Measurements from ENCODE around the gene XPO6. TPM values are rescaled to one million over a fixed set of nuclear protein-coding genes. Genes with fewer than 3 reads are reported as not detected.

Gene XPO6
- total RNA-seq, 1 donor from 2014 or later, result 72.7 TPM

GRCh38 chr16:28112908-28113307, 98.9 kb downstream of the XPO6 start:
- no peak overlapping the region for H3K27ac ChIP-seq
- no peak overlapping the region for H3K4me3 ChIP-seq
- intact Hi-C loops (cut with DNase I), result no loop called here
- no peak for DNase-seq (ENCODE audit: extremely low spot score in 2 of 2)
- H3K4me1 ChIP-seq, result peaks cover 11% of the 10 kb centered on the region
- TF ChIP-seq POLR2AphosphoS5 (IDR thresholded peaks at IDR 0.05; ENCODE audit: insufficient read depth in 1 of 2, low read depth in 1 of 2) (no peak), POLR2A (IDR thresholded peaks at IDR 0.05) (no peak), CTCF (IDR thresholded peaks at IDR 0.05) (no peak)
- H3K36me3 ChIP-seq, result peaks cover 0 to 63% of the 10 kb centered on the region in 2 donors
- H3K27me3 ChIP-seq, result no peaks in the 10 kb centered on the region
- no peaks in the 10 kb centered on the region for H3K9me3 ChIP-seq

GRCh38 chr16:28110977-28111376, 100.8 kb downstream of the XPO6 start:
- Histone ChIP-seq H3K4me1 (peaks cover 14% of the 10 kb centered on the region), H3K27me3 (no peaks in the 10 kb centered on the region), H3K4me3 (no peak overlapping the region), H3K27ac (no peak overlapping the region), H3K9me3 (no peaks in the 10 kb centered on the region), H3K36me3 (peaks cover 0 to 61% of the 10 kb centered on the region in 2 donors)
- DNase-seq (ENCODE audit: extremely low spot score in 2 of 2), result no peak
- intact Hi-C loops (cut with DNase I), result no loop called here
- no peak for TF ChIP-seq POLR2AphosphoS5 (IDR thresholded peaks at IDR 0.05; ENCODE audit: insufficient read depth in 1 of 2, low read depth in 1 of 2)
- no peak for TF ChIP-seq POLR2A (IDR thresholded peaks at IDR 0.05)
- no peak for TF ChIP-seq CTCF (IDR thresholded peaks at IDR 0.05)

- Histone ChIP-seq H3K27ac (no peak overlapping the region), H3K36me3 (peaks cover 0 to 61% of the 10 kb centered on the region in 2 donors), H3K4me3 (no peak overlapping the region), H3K27me3 (no peaks in the 10 kb centered on the region), H3K4me1 (peaks cover 14% of the 10 kb centered on the region), H3K9me3 (no peaks in the 10 kb centered on the region)
- TF ChIP-seq POLR2A (IDR thresholded peaks at IDR 0.05) (no peak), POLR2AphosphoS5 (IDR thresholded peaks at IDR 0.05; ENCODE audit: insufficient read depth in 1 of 2, low read depth in 1 of 2) (no peak), CTCF (IDR thresholded peaks at IDR 0.05) (no peak)
- intact Hi-C loops (cut with DNase I), result no loop called here
- DNase-seq (ENCODE audit: extremely low spot score in 2 of 2), result no peak
These were observed 101.3 kb downstream of the XPO6 start for GRCh38 chr16:28110479-28110878.

- Histone ChIP-seq H3K36me3 (peaks cover 0 to 60% of the 10 kb centered on the region in 2 donors), H3K27me3 (no peaks in the 10 kb centered on the region), H3K9me3 (no peaks in the 10 kb centered on the region), H3K4me1 (peaks cover 14% of the 10 kb centered on the region), H3K4me3 (no peak overlapping the region), H3K27ac (no peak overlapping the region)
- intact Hi-C loops (cut with DNase I), result no loop called here
- no peak for DNase-seq (ENCODE audit: extremely low spot score in 2 of 2)
- TF ChIP-seq POLR2AphosphoS5 (IDR thresholded peaks at IDR 0.05; ENCODE audit: insufficient read depth in 1 of 2, low read depth in 1 of 2) (no peak), POLR2A (IDR thresholded peaks at IDR 0.05) (no peak), CTCF (IDR thresholded peaks at IDR 0.05) (no peak)
These were observed 101.7 kb downstream of the XPO6 start for GRCh38 chr16:28110074-28110473.

GRCh38 chr16:28108590-28109247, 103.0 kb downstream of the XPO6 start:
- intact Hi-C loops (cut with DNase I), result no loop called here
- H3K27ac ChIP-seq, result no peak overlapping the region

More at GRCh38 chr16:28108590-28109247, 103.0 kb downstream of the XPO6 start:
- Histone ChIP-seq H3K27me3 (no peaks in the 10 kb centered on the region), H3K36me3 (peaks cover 0 to 63% of the 10 kb centered on the region in 2 donors), H3K4me3 (no peak overlapping the region), H3K4me1 (peaks cover 14% of the 10 kb centered on the region), H3K9me3 (no peaks in the 10 kb centered on the region)
- TF ChIP-seq POLR2A (IDR thresholded peaks at IDR 0.05), result no peak
- TF ChIP-seq POLR2AphosphoS5 (IDR thresholded peaks at IDR 0.05; ENCODE audit: insufficient read depth in 1 of 2, low read depth in 1 of 2), result no peak
- DNase-seq (ENCODE audit: extremely low spot score in 2 of 2), result no peak
